Measurements from ENCODE around the gene EXOC2.

- TF ChIP-seq POLR2AphosphoS5 (IDR thresholded peaks at IDR 0.05; ENCODE audit: low read depth, low read length) (no peak), SIN3A (IDR thresholded peaks at IDR 0.05; ENCODE audit: borderline replicate concordance, insufficient read depth, low read length) (no peak), TAF1 (IDR thresholded peaks at IDR 0.05; ENCODE audit: borderline replicate concordance, insufficient read depth, low read length) (no peak), REST (IDR thresholded peaks at IDR 0.05; ENCODE audit: insufficient read depth in 1 of 2, low read depth in 2 of 2, low read length in 2 of 2) (no peak), FOXP2 (optimal IDR thresholded peaks at IDR 0.05; ENCODE audit: borderline replicate concordance, extremely low read depth, extremely low read length, insufficient read depth) (no peak)
Measured at GRCh38 chr6:524803-525202, 168.1 kb downstream of the EXOC2 start.
